GM19193 (cell line): ENCODE measurements around the gene GRIA3.

Experiments used
- POLR2A ChIP-seq: IDR thresholded peaks from 4 replicates; pipeline ENCODE4 v1.6.1; 2011; ENCODE audit not compliant: insufficient read depth, insufficient read length; ENCODE audit errors: extremely low read depth

Gene GRIA3

GRCh38 chrX:123291623-123292022, 107.5 kb downstream of the GRIA3 start:
- no peak for TF ChIP-seq POLR2A

- no peak for TF ChIP-seq POLR2A
Measured at GRCh38 chrX:123298026-123298425, 113.9 kb downstream of the GRIA3 start.

- no peak for TF ChIP-seq POLR2A
Measured at GRCh38 chrX:123303429-123303828, 119.4 kb downstream of the GRIA3 start.

GRCh38 chrX:123308658-123309057, 124.6 kb downstream of the GRIA3 start:
- no peak for TF ChIP-seq POLR2A

GRCh38 chrX:123310112-123310511, 126.0 kb downstream of the GRIA3 start:
- no peak for TF ChIP-seq POLR2A

- no peak for TF ChIP-seq POLR2A
Measured at GRCh38 chrX:123311486-123311885, 127.4 kb downstream of the GRIA3 start.

GRCh38 chrX:123313486-123313885, 129.4 kb downstream of the GRIA3 start:
- TF ChIP-seq POLR2A: no peak

- TF ChIP-seq POLR2A: no peak
Measured at GRCh38 chrX:123320622-123321021, 136.5 kb downstream of the GRIA3 start.

GRCh38 chrX:123322536-123322935, 138.5 kb downstream of the GRIA3 start:
- TF ChIP-seq POLR2A: no peak

- TF ChIP-seq POLR2A: no peak
Measured at GRCh38 chrX:123324625-123325024, 140.5 kb downstream of the GRIA3 start.

- TF ChIP-seq POLR2A: no peak
Measured at GRCh38 chrX:123330229-123330942, 146.3 kb downstream of the GRIA3 start.

- TF ChIP-seq POLR2A: no peak
Measured at GRCh38 chrX:123331349-123331748, 147.3 kb downstream of the GRIA3 start.

- TF ChIP-seq POLR2A: no peak
Measured at GRCh38 chrX:123331859-123332258, 147.8 kb downstream of the GRIA3 start.

GRCh38 chrX:123336666-123337065, 152.6 kb downstream of the GRIA3 start:
- no peak for TF ChIP-seq POLR2A

- no peak for TF ChIP-seq POLR2A
Measured at GRCh38 chrX:123337886-123338639, 154.0 kb downstream of the GRIA3 start.
